DND-41 (cell line): ENCODE results near the gene ZNF275.
"Not testable (repeated sequence)": the region's sequence is repeated elsewhere in the genome, so short reads cannot be mapped to it uniquely, and the experiment has no call there.

Experiments used
- ATAC-seq: fragments of 200-7000 bp; cut with Tn5 transposase; 3 replicates; pipeline ENCODE4 v1.9.1; 2021; ENCODE audit warnings: low read depth; ENCODE audit not compliant: insufficient read depth
- DNase-seq: peaks from one replicate; pipeline ENCODE4 v3.0.0-alpha.2; 2020
- H2AFZ ChIP-seq: 2 replicates; pipeline ENCODE4 v1.6.0; 2012; ENCODE audit warnings: low read depth, low read length
- H3K27ac ChIP-seq: 2 replicates; pipeline ENCODE4 v1.5.1; 2012; ENCODE audit warnings: low read length, inconsistent platforms
- H3K27me3 ChIP-seq: fragments of 200-600 bp; sonication (generic); 2 replicates; pipeline ENCODE4 v1.6.0; 2012; ENCODE audit warnings: low read length, mild to moderate bottlenecking, inconsistent platforms; ENCODE audit not compliant: insufficient read depth, poor library complexity
- H3K36me3 ChIP-seq: 2 replicates; pipeline ENCODE4 v1.5.1; 2012; ENCODE audit warnings: low read length, inconsistent platforms; ENCODE audit not compliant: insufficient read depth
- H3K4me1 ChIP-seq: 2 replicates; pipeline ENCODE4 v1.5.1; 2012; ENCODE audit warnings: mild to moderate bottlenecking, low read length; ENCODE audit not compliant: insufficient read depth
- H3K4me2 ChIP-seq: 2 replicates; pipeline ENCODE4 v1.6.0; 2012; ENCODE audit warnings: mild to moderate bottlenecking, moderate library complexity, low read length, inconsistent platforms; ENCODE audit not compliant: insufficient read depth
- H3K4me3 ChIP-seq, 2 experiments: fragments of 200-600 bp in 1 of 2; shearing (Covaris generic) in 1 of 2; 2 replicates each; pipeline ENCODE4 v1.5.1; 2012 to 2016; ENCODE audit warnings: inconsistent platforms in 2 of 2, low read length in 2 of 2, mild to moderate bottlenecking in 2 of 2, low read depth in 1 of 2, moderate library complexity in 1 of 2
- H3K79me2 ChIP-seq: 2 replicates; pipeline ENCODE4 v1.6.0; 2012; ENCODE audit warnings: low read length, inconsistent platforms; ENCODE audit not compliant: insufficient read depth
- H3K9ac ChIP-seq: 2 replicates; pipeline ENCODE4 v1.6.0; 2012; ENCODE audit warnings: low read depth, mild to moderate bottlenecking, inconsistent platforms, low read length, moderate library complexity
- H3K9me3 ChIP-seq: 2 replicates; pipeline ENCODE4 v1.5.1; 2012; ENCODE audit warnings: low read length, moderate library complexity, mild to moderate bottlenecking, inconsistent platforms; ENCODE audit not compliant: insufficient read depth, severe bottlenecking
- H4K20me1 ChIP-seq: 2 replicates; pipeline ENCODE4 v1.6.0; 2012; ENCODE audit warnings: low read length; ENCODE audit not compliant: insufficient read depth
- EZH2 ChIP-seq: IDR thresholded peaks from 3 replicates; pipeline ENCODE4 v1.6.1; 2012; ENCODE audit warnings: borderline replicate concordance, low read depth, mild to moderate bottlenecking, moderate library complexity, low read length, inconsistent platforms; ENCODE audit not compliant: severe bottlenecking
- TF ChIP-seq, protein P1 (sequence below): IDR thresholded peaks from 2 replicates; pipeline ENCODE4 v1.5.1; 2012; ENCODE audit warnings: borderline replicate concordance, low read length, moderate library complexity, mild to moderate bottlenecking; ENCODE audit not compliant: poor library complexity, severe bottlenecking; ENCODE audit errors: extremely low read depth

The ZNF275 gene

DNA sequence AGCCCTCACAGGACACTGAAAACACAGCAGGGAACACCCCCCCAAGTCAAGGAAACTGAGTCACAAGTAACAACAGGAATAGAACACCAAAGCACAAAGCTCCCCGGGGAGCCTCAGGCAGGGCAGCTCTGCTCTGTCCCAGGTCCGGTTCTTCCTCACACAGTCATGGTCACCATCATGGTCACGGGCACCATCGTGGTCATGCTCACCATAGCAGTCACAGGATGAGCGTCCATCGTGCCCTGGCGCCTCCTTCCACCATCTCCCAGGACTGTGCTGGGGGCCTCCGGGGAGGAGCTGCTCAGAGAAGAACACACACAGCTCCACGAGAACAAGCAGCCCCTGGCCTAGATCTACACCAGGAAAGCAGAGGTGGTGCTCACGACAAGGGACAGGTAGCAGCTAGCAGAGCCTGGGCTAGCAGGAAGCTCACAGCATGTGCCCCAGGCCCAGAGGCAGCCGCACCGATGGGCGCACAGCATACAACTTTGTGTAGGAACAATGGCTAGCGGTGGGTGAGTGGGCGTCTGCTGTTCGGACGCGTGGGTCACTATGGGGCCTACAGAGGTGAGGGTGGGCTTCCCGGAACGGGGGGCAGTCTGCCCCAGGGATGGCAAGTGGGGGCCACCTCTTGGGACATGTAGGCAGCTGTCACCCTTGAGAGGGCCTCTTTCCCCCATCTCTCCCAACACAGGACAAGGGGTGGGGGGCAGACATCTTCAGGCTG lies 15.8 kb upstream of the ZNF275 start:
- no peak for TF ChIP-seq EZH2
- TF ChIP-seq, protein P1, sequence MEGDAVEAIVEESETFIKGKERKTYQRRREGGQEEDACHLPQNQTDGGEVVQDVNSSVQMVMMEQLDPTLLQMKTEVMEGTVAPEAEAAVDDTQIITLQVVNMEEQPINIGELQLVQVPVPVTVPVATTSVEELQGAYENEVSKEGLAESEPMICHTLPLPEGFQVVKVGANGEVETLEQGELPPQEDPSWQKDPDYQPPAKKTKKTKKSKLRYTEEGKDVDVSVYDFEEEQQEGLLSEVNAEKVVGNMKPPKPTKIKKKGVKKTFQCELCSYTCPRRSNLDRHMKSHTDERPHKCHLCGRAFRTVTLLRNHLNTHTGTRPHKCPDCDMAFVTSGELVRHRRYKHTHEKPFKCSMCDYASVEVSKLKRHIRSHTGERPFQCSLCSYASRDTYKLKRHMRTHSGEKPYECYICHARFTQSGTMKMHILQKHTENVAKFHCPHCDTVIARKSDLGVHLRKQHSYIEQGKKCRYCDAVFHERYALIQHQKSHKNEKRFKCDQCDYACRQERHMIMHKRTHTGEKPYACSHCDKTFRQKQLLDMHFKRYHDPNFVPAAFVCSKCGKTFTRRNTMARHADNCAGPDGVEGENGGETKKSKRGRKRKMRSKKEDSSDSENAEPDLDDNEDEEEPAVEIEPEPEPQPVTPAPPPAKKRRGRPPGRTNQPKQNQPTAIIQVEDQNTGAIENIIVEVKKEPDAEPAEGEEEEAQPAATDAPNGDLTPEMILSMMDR = no peak
- Histone ChIP-seq H2AFZ (no peak overlapping the region), H3K36me3 (no peaks in the 10 kb centered on the region), H3K9ac (no peak overlapping the region), H4K20me1 (no peaks in the 10 kb centered on the region), H3K79me2 (no peaks in the 10 kb centered on the region), H3K27me3 (no peaks in the 10 kb centered on the region), H3K4me3 (no peak overlapping the region), H3K9me3 (no peaks in the 10 kb centered on the region), H3K4me2 (no peak overlapping the region), H3K4me1 (no peaks in the 10 kb centered on the region), H3K27ac (no peak overlapping the region)
- ATAC-seq (no peak), DNase-seq (no peak)

DNA sequence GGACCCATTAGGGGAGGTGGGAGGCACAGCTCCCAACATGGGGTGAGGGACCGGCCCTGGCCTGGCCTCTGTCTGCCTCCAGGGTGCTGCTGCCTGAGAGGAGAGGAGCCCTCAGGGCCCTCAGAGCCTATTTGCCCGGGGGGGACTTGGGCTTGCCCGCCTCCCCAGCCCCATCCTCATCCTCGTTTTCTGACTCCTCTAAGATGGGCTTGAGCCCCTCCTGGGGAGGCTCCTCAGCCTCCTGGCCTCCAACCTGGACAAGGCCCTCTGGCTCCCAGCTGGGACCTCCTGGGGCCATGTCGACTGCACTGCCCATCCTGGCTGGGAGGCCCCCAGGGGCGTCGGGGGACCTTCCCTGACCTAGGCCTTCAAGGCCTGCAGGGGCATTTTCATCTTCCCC lies 15.1 kb upstream of the ZNF275 start:
- no peaks in the 10 kb centered on the region for H4K20me1 ChIP-seq
- no peak overlapping the region for H3K4me2 ChIP-seq
- no peak for TF ChIP-seq EZH2
- TF ChIP-seq, protein P1 = no peak
- ATAC-seq (no peak), DNase-seq (no peak)
- H3K4me1 ChIP-seq = no peaks in the 10 kb centered on the region
- H3K4me3 ChIP-seq = no peak overlapping the region
- H2AFZ ChIP-seq = no peak overlapping the region
- H3K79me2 ChIP-seq = no peaks in the 10 kb centered on the region
- no peaks in the 10 kb centered on the region for H3K9me3 ChIP-seq
- no peaks in the 10 kb centered on the region for H3K27me3 ChIP-seq
- no peaks in the 10 kb centered on the region for H3K36me3 ChIP-seq
- H3K9ac ChIP-seq = no peak overlapping the region
- no peak overlapping the region for H3K27ac ChIP-seq

DNA sequence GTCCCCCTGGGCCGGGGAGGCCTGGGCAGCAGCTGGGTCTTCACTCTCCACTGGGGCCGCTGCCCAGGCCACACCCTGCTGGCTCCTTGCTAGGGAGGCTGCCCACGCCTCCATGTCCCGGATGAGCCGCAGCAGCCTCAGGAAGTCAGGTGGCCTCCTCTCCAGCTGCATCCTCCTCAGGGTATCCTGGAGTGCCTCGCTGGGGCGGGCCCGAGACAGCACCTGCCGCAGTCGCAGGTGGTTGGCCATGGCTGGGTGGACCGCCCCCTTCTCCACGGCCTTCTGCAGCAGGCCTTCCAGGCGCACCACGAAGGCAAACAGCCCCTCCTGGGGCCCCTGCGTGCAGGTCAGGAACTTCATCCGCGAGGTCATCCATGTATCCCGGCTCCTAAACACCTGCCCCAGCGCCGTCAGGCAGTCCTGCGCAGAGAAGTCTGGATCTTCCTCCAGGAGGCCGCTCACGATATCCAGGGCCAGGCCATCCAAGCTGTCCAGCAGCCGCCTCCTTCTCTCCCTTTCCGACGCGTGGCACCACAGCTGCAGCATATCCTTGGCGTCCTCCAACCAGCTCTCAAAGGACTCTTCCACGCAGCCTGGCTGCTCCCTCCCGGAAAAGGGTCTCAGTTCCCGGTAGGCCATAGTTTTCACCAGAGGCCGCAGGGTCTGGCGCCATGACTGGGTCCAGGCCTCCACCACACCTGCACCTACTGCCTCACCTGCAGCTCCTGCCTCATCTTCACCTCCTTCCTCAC lies 14.5 kb upstream of the ZNF275 start:
- Histone ChIP-seq H3K27ac (no peak overlapping the region), H3K4me2 (no peak overlapping the region), H3K9ac (no peak overlapping the region), H2AFZ (no peak overlapping the region), H3K4me1 (no peaks in the 10 kb centered on the region), H4K20me1 (no peaks in the 10 kb centered on the region), H3K36me3 (no peaks in the 10 kb centered on the region), H3K9me3 (no peaks in the 10 kb centered on the region), H3K27me3 (no peaks in the 10 kb centered on the region), H3K79me2 (no peaks in the 10 kb centered on the region), H3K4me3 (no peak overlapping the region)
- ATAC-seq (no peak), DNase-seq (no peak)
- no peak for TF ChIP-seq EZH2
- TF ChIP-seq, protein P1 = no peak

DNA sequence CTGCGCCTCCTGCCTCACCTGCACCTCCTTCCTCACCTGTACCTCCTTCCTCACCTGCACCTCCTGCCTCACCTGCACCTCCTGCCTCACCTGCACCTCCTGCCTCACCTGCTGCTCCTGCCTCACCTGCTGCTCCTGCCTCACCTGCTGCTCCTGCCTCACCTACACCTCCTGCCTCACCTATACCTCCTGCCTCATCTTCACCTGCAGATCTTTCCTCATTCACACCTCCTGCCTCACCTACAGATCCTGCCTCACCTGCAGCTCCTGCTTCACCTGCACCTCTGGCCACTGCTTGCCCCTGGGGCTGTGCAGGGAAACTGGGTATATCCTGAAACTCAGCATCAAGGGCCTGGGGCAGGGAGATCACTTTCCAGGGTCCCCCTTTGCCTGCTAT lies 13.9 kb upstream of the ZNF275 start:
- H3K36me3 ChIP-seq, H3K27ac ChIP-seq, ATAC-seq, H3K4me2 ChIP-seq, H3K4me3 ChIP-seq, H3K4me1 ChIP-seq, H3K9me3 ChIP-seq, H2AFZ ChIP-seq, DNase-seq, H4K20me1 ChIP-seq, H3K79me2 ChIP-seq, H3K9ac ChIP-seq, H3K27me3 ChIP-seq: not testable (repeated sequence)
